Measurements from ENCODE around the gene FKBP7.

DNA sequence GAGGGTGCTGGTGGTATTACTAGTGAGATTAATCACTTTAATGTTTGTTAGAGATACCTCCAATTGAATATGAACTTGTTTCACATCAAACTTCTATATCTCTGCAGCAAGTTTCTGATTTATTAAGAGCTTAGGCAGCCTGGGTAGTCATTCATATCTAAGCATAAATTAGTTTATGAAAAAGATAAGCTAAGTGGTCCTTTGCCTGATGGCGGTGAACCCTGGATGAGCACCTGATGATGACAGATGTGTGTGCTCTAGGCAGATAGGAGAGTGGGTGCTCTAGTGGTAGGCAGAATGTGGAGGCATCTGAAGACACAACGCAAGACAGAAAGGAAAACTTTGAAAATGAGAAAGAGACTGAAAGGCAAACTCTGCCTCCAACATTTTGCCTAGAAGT, 5.0 kb downstream of the FKBP7 start:
- TF ChIP-seq POLR2A (IDR thresholded peaks at IDR 0.05; ENCODE audit: insufficient read depth in 1 of 2, low read depth in 2 of 2, low read length in 2 of 2) (no peak), KMT2A (CRISPR knock-in tag; IDR thresholded peaks at IDR 0.05) (no peak), ZFP37 (CRISPR knock-in tag; IDR thresholded peaks at IDR 0.05; ENCODE audit: borderline replicate concordance) (no peak), ZNF24 (IDR thresholded peaks at IDR 0.05) (no peak), TARDBP (CRISPR knock-in tag; IDR thresholded peaks at IDR 0.05) (no peak), NAIF1 (CRISPR knock-in tag; IDR thresholded peaks at IDR 0.05; ENCODE audit: borderline replicate concordance) (no peak), AKAP8 (CRISPR knock-in tag; IDR thresholded peaks at IDR 0.05) (no peak), ZNF644 (CRISPR knock-in tag; IDR thresholded peaks at IDR 0.05; ENCODE audit: low read depth) (no peak), ZNF776 (CRISPR knock-in tag; IDR thresholded peaks at IDR 0.05) (no peak), RBAK (CRISPR knock-in tag; IDR thresholded peaks at IDR 0.05) (no peak), CEBPB (IDR thresholded peaks at IDR 0.05; ENCODE audit: borderline replicate concordance, low read depth, low read length) (no peak), NFKB2 (CRISPR knock-in tag; IDR thresholded peaks at IDR 0.05; ENCODE audit: borderline replicate concordance) (no peak)
- TF ChIP-seq, protein P1, sequence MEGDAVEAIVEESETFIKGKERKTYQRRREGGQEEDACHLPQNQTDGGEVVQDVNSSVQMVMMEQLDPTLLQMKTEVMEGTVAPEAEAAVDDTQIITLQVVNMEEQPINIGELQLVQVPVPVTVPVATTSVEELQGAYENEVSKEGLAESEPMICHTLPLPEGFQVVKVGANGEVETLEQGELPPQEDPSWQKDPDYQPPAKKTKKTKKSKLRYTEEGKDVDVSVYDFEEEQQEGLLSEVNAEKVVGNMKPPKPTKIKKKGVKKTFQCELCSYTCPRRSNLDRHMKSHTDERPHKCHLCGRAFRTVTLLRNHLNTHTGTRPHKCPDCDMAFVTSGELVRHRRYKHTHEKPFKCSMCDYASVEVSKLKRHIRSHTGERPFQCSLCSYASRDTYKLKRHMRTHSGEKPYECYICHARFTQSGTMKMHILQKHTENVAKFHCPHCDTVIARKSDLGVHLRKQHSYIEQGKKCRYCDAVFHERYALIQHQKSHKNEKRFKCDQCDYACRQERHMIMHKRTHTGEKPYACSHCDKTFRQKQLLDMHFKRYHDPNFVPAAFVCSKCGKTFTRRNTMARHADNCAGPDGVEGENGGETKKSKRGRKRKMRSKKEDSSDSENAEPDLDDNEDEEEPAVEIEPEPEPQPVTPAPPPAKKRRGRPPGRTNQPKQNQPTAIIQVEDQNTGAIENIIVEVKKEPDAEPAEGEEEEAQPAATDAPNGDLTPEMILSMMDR (CRISPR knock-in tag; IDR thresholded peaks at IDR 0.05): no peak
